Omental fat pad (tissue), 4 donors: ENCODE data around the gene SPRED2. TPM values are rescaled to one million over a fixed set of nuclear protein-coding genes. Genes with fewer than 3 reads are reported as not detected.

Experiments
- ATAC-seq: fragments of 150-250 bp; one replicate; pipeline ENCODE4 v1.9.1; 2016; ENCODE audit warnings: mild to moderate bottlenecking, moderate library complexity; ENCODE audit not compliant: low FRiP score
- DNase-seq: peaks from one replicate; pipeline ENCODE4 v3.0.0-alpha.2; 2019; ENCODE audit warnings: low spot score
- CTCF ChIP-seq, 3 donors: fragments of 450-650 bp; IDR thresholded peaks; one replicate each; pipeline ENCODE4 v1.5.1; 2016 to 2017; ENCODE audit warnings: antibody characterized with exemption in 3 of 3, mild to moderate bottlenecking in 3 of 3, moderate library complexity in 2 of 3
- total RNA-seq, 4 donors: library from RNA; depleted of rRNA; stranded (reverse); fragments of >200 nt; gene quantifications; one replicate each; pipeline ENCODE4 v1.1.0, GENCODE V29; 2016

The SPRED2 gene
- total RNA-seq, 4 donors from 2014 or later: 22.9 to 45.4 (median 26.6) TPM

- no peak for ATAC-seq
- no peak for TF ChIP-seq CTCF (IDR thresholded peaks at IDR 0.05)
Measured at GRCh38 chr2:65425276-65425675, 7.1 kb downstream of the SPRED2 start.

GRCh38 chr2:65424391-65424790 is 8.0 kb downstream of the SPRED2 start:
- no peak for DNase-seq
- TF ChIP-seq CTCF (IDR thresholded peaks at IDR 0.05): no peak

More at GRCh38 chr2:65425276-65425675, 7.1 kb downstream of the SPRED2 start:
- DNase-seq: no peak

GRCh38 chr2:65421432-65421748 is 11.0 kb downstream of the SPRED2 start:
- no peak for ATAC-seq
- no peak for TF ChIP-seq CTCF (IDR thresholded peaks at IDR 0.05)

More at GRCh38 chr2:65424391-65424790, 8.0 kb downstream of the SPRED2 start:
- no peak for ATAC-seq

GRCh38 chr2:65420712-65421431 is 11.5 kb downstream of the SPRED2 start:
- ATAC-seq (peak; percentile 51), DNase-seq (no peak)
- TF ChIP-seq CTCF (IDR thresholded peaks at IDR 0.05): no peak

More at GRCh38 chr2:65421432-65421748, 11.0 kb downstream of the SPRED2 start:
- DNase-seq: no peak

GRCh38 chr2:65417509-65418085 is 14.8 kb downstream of the SPRED2 start:
- DNase-seq: no peak
- ATAC-seq: no peak
- no peak for TF ChIP-seq CTCF (IDR thresholded peaks at IDR 0.05)

GRCh38 chr2:65416945-65417344 is 15.5 kb downstream of the SPRED2 start:
- TF ChIP-seq CTCF (IDR thresholded peaks at IDR 0.05): no peak
- no peak for DNase-seq

GRCh38 chr2:65416321-65416720 is 16.1 kb downstream of the SPRED2 start:
- no peak for TF ChIP-seq CTCF (IDR thresholded peaks at IDR 0.05)
- ATAC-seq (no peak), DNase-seq (no peak)

More at GRCh38 chr2:65416945-65417344, 15.5 kb downstream of the SPRED2 start:
- ATAC-seq: no peak
